GM12891 (cell line): ENCODE data around the gene RASA3.

Experiments used
- POLR2A ChIP-seq: IDR thresholded peaks from 2 replicates; pipeline ENCODE4 v1.6.1; 2011; ENCODE audit warnings: low read depth, low read length, control low read depth
- POLR2AphosphoS5 ChIP-seq: IDR thresholded peaks from 2 replicates; pipeline ENCODE4 v1.6.1; 2011; ENCODE audit warnings: low read depth, low read length, control low read depth
- SPI1 ChIP-seq: IDR thresholded peaks from 2 replicates; pipeline ENCODE4 v1.6.1; 2011; ENCODE audit warnings: low read depth, low read length, control low read depth

- TF ChIP-seq SPI1 (no peak), POLR2AphosphoS5 (no peak), POLR2A (no peak)
Observed at GRCh38 chr13:113953561-113953960, 178.9 kb downstream of the RASA3 start.
